T-helper 2 cell (primary cell): ENCODE measurements around the gene C1orf159.
"Not testable (repeated sequence)": the region's sequence is repeated elsewhere in the genome, so short reads cannot be mapped to it uniquely, and the experiment has no call there.

Experiments used
- DNase-seq, 5 experiments: peaks; one replicate each; pipeline versions ENCODE4 v3.0.0 to v3.0.0-alpha.2; 2012 to 2022

C1orf159 gene

GRCh38 chr1:1149416-1149815 lies 33.5 kb upstream of the C1orf159 start:
- no peak for DNase-seq

- DNase-seq, result no peak
These were observed 32.7 kb upstream of the C1orf159 start for GRCh38 chr1:1148569-1148968.

GRCh38 chr1:1148061-1148460 lies 32.2 kb upstream of the C1orf159 start:
- no peak for DNase-seq

- DNase-seq, result no peak
These were observed 30.7 kb upstream of the C1orf159 start for GRCh38 chr1:1146596-1146995.

- no peak for DNase-seq
These were observed 30.1 kb upstream of the C1orf159 start for GRCh38 chr1:1146026-1146425.

GRCh38 chr1:1145547-1145914 lies 29.6 kb upstream of the C1orf159 start:
- DNase-seq, result no peak

GRCh38 chr1:1144843-1145546 lies 29.1 kb upstream of the C1orf159 start:
- DNase-seq, result no peak

- peak in 3 of 5 experiments; percentile 27 to 43 (median 42) for DNase-seq
These were observed 28.4 kb upstream of the C1orf159 start for GRCh38 chr1:1144122-1144842.

GRCh38 chr1:1143636-1144035 lies 27.7 kb upstream of the C1orf159 start:
- no peak for DNase-seq

GRCh38 chr1:1142844-1143243 lies 27.0 kb upstream of the C1orf159 start:
- no peak for DNase-seq

GRCh38 chr1:1142352-1142751 lies 26.5 kb upstream of the C1orf159 start:
- DNase-seq, result not testable (repeated sequence)

GRCh38 chr1:1141911-1142250 lies 26.0 kb upstream of the C1orf159 start:
- DNase-seq, result no peak

GRCh38 chr1:1141244-1141910 lies 25.5 kb upstream of the C1orf159 start:
- DNase-seq, result peak in 1 of 5 experiments; percentile 31

GRCh38 chr1:1140673-1141072 lies 24.8 kb upstream of the C1orf159 start:
- DNase-seq, result no peak

- peak; percentile 40 to 73 (median 64) for DNase-seq
These were observed 21.6 kb upstream of the C1orf159 start for GRCh38 chr1:1137256-1138045.

- DNase-seq, result no peak
These were observed 20.8 kb upstream of the C1orf159 start for GRCh38 chr1:1136547-1137230.

- DNase-seq, result no peak
These were observed 19.6 kb upstream of the C1orf159 start for GRCh38 chr1:1135339-1136136.

GRCh38 chr1:1134300-1134970 lies 18.5 kb upstream of the C1orf159 start:
- DNase-seq, result no peak

GRCh38 chr1:1132956-1133750 lies 17.3 kb upstream of the C1orf159 start:
- DNase-seq, result no peak
